ENCODE measurements around the gene UBAP1. TPM values are rescaled to one million over a fixed set of nuclear protein-coding genes. Genes with fewer than 3 reads are reported as not detected.

Gene UBAP1
- total and polyA plus RNA-seq, 9 of the 15 experiments (the other 6 are each of a cell fraction or from before 2014, with no cell fraction given) = 1.3 to 33.4 (median 16.5) TPM

DNA sequence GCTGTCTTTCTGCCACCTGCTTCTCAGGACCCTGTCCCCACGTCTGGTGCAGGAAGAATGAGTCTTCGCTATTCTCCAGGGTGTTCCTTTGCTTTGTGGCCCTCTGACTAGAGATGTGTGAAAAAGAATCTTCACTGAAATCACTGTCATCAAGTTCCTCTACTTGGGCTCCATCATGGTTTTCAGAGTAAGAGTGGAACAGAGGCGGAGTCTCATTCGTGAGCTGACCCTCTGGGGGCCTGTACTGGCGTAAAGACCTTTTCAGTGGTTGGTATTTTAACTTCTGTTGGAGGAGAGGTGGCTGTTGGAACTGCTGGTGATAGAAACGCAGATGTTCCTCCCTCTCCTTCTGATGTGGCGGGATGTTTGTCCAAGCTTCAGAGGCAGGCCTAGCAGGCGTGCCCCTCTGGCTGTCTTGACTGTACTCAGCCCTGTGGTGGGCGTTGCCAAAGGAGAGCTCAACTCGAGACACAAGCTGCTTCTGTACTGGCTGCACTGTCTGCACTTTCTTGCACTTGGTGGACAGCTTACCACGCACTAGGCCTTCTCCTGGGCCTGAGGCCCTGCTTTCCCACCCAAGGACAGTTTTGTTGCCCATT lies 78.2 kb downstream of the UBAP1 start (continued):
- TF ChIP-seq, protein P1, sequence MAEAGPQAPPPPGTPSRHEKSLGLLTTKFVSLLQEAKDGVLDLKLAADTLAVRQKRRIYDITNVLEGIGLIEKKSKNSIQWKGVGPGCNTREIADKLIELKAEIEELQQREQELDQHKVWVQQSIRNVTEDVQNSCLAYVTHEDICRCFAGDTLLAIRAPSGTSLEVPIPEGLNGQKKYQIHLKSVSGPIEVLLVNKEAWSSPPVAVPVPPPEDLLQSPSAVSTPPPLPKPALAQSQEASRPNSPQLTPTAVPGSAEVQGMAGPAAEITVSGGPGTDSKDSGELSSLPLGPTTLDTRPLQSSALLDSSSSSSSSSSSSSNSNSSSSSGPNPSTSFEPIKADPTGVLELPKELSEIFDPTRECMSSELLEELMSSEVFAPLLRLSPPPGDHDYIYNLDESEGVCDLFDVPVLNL (CRISPR knock-in tag; IDR thresholded peaks at IDR 0.05; ENCODE audit: low read depth) = no peak
- TF ChIP-seq DACH1 (IDR thresholded peaks at IDR 0.05; ENCODE audit: partially characterized antibody) = no peak
- TF ChIP-seq CCAR2 (IDR thresholded peaks at IDR 0.05; ENCODE audit: low read depth, low read length) = no peak
- no peak for TF ChIP-seq RCOR1 (IDR thresholded peaks at IDR 0.05; ENCODE audit: borderline replicate concordance in 1 of 2, low read depth in 2 of 2, low read length in 2 of 2)
- TF ChIP-seq KHSRP (IDR thresholded peaks at IDR 0.05) = no peak
- TF ChIP-seq ZNF232 (CRISPR knock-in tag; IDR thresholded peaks at IDR 0.05) = no peak
- no peak for TF ChIP-seq ZNF444 (CRISPR knock-in tag; IDR thresholded peaks at IDR 0.05)
- no peak for TF ChIP-seq CREM (IDR thresholded peaks at IDR 0.05; ENCODE audit: low read depth)
- no peak for TF ChIP-seq GATAD2B (IDR thresholded peaks at IDR 0.05; ENCODE audit: borderline replicate concordance)
- no peak for TF ChIP-seq FOXP1 (CRISPR knock-in tag; IDR thresholded peaks at IDR 0.05)

DNA sequence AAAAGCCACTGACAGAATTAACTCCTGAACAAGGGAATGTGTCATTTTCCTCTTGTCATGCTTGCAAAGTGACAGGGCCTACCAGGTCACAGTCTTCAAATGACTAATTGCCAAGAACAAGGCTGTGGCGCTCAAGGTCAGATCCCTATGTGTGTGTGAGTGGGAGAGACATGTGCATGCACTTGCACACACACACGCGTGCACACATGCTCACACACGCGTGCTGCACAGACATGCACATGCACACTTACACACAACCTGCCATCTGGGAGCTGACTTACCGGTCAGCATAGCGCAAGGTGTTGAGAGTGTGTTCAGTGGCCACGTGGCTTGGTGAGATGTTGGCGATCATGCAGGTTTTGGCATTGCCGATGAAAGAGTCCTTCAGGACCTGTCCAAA lies 80.5 kb downstream of the UBAP1 start:
- Histone ChIP-seq H3K9ac (ENCODE audit: insufficient read depth in 1 of 2, low read depth in 2 of 2, low read length in 2 of 2) (no peak overlapping the region), H3K79me2 (ENCODE audit: control insufficient read depth, insufficient read depth, low read length) (no peaks in the 10 kb centered on the region), H3K4me2 (ENCODE audit: insufficient read depth, low read length) (no peak overlapping the region), H3K4me1 (replicated peaks in 1 of 2; ENCODE audit: control insufficient read depth in 2 of 2, insufficient read depth in 2 of 2, low read length in 2 of 2) (peaks cover 0 to under 1% of the 10 kb centered on the region in 2 experiments; a peak in 1 of 5 replicates), H3K9me1 (ENCODE audit: control insufficient read depth, insufficient read depth, low read length) (no peaks in the 10 kb centered on the region), H3K27ac (ENCODE audit: extremely low read depth, low read depth, low read length) (no peak overlapping the region), H3K27me3 (ENCODE audit: control insufficient read depth in 2 of 2, insufficient read depth in 2 of 2, low read length in 2 of 2) (no peaks in the 10 kb centered on the region), H2AFZ (ENCODE audit: low read depth, low read length) (no peak overlapping the region), H4K20me1 (replicated peaks; ENCODE audit: control insufficient read depth, insufficient read depth, low read length) (no peaks in the 10 kb centered on the region), H3K4me3 (no peak overlapping the region), H3K9me3 (replicated peaks; ENCODE audit: control insufficient read depth, insufficient read depth, low read depth, low read length) (no peaks in the 10 kb centered on the region), H3K36me3 (ENCODE audit: control insufficient read depth, insufficient read depth, low read length) (peaks cover 47% of the 10 kb centered on the region; the same call in 2 of the 3 replicates)
- intact Hi-C loops (cut with micrococcal nuclease) (loop anchor here (10.0 kb wide), 2 partner anchors 135 to 175 kb away; partner anchors contain the start of gene DCAF12), in situ Hi-C loops (cut with MboI) (no loop called here)
- CTCF ChIA-PET (ENCODE audit: low intra/inter-chr PET ratio) = no interaction called here
- DNase-seq (ENCODE audit: extremely low read depth in 1 of 4, low spot score in 3 of 4) (no peak), FAIRE-seq (no peak), ATAC-seq (no peak)
- TF ChIP-seq, protein P2, sequence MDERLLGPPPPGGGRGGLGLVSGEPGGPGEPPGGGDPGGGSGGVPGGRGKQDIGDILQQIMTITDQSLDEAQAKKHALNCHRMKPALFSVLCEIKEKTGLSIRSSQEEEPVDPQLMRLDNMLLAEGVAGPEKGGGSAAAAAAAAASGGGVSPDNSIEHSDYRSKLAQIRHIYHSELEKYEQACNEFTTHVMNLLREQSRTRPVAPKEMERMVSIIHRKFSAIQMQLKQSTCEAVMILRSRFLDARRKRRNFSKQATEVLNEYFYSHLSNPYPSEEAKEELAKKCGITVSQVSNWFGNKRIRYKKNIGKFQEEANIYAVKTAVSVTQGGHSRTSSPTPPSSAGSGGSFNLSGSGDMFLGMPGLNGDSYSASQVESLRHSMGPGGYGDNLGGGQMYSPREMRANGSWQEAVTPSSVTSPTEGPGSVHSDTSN (CRISPR knock-in tag; IDR thresholded peaks at IDR 0.05; ENCODE audit: low read depth) = no peak
- TF ChIP-seq, protein P2 (tag; conservative IDR thresholded peaks at IDR 0.05; ENCODE audit: low read depth) = 0 out of 2 replicates have a peak, but pooled peaks have one; percentile 19
- TF ChIP-seq, protein P3, sequence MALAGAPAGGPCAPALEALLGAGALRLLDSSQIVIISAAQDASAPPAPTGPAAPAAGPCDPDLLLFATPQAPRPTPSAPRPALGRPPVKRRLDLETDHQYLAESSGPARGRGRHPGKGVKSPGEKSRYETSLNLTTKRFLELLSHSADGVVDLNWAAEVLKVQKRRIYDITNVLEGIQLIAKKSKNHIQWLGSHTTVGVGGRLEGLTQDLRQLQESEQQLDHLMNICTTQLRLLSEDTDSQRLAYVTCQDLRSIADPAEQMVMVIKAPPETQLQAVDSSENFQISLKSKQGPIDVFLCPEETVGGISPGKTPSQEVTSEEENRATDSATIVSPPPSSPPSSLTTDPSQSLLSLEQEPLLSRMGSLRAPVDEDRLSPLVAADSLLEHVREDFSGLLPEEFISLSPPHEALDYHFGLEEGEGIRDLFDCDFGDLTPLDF (CRISPR knock-in tag; IDR thresholded peaks at IDR 0.05) = no peak
- BruUV-seq (replicated peaks) = no TSS peak
- POLR2A ChIA-PET = no interaction called here
- WGBS (ENCODE audit: insufficient coverage, low coverage, missing lambda C conversion rate) = 89% methylated on average over 10 of the region's 10 CpGs
